SKM-1 (cell line): ENCODE data around the gene SEPTIN3.

ENCODE experiments used
- DNase-seq: peaks from one replicate; lab custom pipeline; 2025; ENCODE audit not compliant: unreplicated experiment; lab: John Stamatoyannopoulos, UW

SEPTIN3 gene, protein sequence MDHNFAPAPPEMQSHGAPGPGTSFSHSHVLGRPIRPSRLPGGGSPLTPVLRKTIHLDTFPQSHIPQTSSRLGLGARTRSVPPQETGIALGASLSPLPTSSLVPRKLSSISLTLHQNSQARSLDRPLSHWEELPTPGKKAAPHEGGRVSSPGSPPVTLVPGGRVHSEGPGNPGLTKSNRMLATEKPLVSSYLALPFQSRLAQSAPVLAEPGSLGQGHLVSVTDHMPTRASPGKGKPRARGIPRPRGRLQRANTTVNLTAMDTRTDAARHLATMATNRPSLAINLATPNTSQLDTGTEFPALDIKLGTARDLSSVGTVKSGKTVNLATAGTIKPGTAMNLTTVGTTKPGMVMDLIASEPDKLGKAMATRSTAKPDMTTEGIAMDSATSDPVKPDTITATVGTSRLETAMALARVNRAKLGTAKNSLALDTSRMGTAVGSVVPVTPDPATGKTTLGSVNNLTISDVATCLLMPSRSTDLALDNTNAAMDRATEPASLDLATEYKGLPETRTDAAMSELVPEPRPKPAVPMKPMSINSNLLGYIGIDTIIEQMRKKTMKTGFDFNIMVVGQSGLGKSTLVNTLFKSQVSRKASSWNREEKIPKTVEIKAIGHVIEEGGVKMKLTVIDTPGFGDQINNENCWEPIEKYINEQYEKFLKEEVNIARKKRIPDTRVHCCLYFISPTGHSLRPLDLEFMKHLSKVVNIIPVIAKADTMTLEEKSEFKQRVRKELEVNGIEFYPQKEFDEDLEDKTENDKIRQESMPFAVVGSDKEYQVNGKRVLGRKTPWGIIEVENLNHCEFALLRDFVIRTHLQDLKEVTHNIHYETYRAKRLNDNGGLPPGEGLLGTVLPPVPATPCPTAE

DNA sequence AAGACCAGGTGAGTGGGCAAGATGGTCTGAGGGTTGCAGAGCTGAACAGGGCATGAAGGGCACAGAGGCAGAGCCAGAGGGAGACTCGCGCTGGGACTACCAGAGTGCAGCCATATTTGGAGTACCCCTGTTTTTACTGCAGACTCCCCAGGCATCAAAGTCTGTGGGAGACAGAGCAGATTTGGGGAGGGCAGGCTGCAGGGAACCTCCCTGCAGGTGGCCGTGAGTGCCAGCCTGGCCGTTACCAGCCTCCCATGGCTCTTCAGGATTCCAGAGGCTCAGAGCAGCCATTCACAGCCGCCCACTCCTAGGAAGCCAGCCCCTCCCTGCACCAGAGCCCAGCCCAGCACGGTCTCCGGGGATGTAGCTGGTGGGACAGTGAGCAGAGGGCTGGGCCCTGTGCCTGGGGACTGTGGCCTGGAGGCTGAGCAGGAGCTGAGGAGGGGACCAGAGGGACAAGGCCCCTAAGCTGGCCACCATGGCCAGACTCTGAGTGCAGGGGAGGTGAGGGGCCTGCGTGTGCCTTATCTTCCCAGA lies at the start of gene SEPTIN3:
Gene SEPTIN3 (plus strand): TSS at position 334 of the 537 bp plus-strand sequence. CDS start 2,050 bp downstream, outside the sequence.
- DNase-seq, result no peak

DNA sequence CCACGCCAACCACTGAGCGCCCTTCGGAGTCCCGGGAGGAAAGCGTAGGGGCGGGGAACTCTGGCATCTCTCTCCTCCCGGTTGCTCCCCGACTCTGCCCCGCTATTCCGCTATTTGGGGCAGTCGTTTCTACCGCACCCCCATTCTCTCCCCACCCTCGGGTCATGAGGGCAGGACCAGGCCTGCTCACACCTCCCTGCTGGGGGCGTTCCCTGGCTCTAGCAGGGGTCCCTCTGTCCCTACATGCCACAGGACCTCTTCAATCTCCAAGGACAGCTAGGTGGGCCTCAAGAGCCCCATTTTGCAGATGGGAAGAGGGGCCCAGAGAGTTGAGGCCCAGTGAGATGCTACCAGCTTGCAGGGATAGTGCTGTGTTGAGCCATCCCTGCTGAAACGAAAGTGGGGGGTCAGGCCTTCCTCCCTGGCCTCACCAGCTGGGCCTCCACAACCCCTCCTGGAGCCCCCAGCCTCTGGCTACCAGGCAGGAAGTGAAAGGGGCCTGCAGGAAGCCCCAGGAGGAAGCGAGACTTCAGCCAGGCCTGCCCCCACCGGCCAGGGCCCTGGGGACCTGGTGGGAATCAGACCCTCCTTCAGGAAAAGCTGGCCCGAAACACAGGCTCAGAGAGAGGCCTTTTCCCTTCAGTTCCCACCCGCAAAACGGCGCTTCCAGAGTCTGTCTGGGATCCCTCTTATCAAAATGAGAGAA lies 48.8 kb upstream of the SEPTIN3 start:
- DNase-seq, result no peak

DNA sequence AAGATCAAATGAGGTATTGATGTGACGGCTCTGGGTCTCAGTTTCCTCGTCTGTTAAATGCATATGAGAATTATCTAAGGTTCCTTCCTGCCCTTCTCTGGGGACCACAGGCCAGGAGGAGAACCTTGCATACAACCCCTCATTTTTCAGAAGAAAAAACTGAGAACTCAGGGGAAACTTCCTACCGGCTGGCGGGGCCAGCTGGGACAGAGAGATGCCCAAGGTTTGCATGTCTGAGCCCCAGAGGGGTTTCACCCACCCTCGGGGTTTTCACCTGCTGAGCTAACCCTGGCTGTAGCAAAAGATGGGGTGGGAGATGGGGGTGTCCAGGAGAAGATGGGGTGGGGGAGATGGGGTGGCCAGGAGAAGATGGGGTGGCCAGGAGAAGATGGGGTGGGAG lies 46.9 kb upstream of the SEPTIN3 start:
- DNase-seq, result no peak

DNA sequence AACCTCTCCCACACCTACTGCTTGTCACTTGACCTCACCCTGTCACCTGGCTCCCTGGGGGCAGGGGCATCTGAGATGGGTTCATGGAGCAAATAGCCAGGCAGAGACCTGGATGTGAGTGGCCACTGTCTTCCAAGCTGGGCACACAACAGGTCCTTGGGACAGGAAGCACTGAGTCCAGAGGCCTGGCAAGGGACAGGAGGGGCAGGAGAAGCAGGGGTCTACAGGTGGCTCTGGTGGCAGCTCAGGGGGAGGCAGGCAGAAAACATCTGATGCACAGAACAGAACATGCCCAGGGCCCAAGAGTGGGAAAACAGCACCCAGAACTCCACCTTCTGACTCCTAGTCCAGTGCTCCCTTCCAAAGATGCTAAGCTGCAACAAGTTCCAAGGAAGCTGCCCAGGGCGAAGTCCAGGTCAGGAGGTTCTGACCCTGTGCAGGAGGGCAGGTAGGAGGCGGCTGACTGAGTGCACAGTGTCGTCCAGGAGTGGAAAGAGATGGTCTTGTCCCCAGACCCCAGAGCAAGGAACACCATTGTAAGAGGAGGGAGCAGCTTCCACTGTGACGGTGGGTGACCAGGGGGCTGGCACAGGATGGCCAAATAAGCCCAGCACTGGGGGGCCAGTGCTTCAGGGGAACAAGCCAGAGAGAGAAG lies 46.2 kb upstream of the SEPTIN3 start:
- DNase-seq, result no peak

DNA sequence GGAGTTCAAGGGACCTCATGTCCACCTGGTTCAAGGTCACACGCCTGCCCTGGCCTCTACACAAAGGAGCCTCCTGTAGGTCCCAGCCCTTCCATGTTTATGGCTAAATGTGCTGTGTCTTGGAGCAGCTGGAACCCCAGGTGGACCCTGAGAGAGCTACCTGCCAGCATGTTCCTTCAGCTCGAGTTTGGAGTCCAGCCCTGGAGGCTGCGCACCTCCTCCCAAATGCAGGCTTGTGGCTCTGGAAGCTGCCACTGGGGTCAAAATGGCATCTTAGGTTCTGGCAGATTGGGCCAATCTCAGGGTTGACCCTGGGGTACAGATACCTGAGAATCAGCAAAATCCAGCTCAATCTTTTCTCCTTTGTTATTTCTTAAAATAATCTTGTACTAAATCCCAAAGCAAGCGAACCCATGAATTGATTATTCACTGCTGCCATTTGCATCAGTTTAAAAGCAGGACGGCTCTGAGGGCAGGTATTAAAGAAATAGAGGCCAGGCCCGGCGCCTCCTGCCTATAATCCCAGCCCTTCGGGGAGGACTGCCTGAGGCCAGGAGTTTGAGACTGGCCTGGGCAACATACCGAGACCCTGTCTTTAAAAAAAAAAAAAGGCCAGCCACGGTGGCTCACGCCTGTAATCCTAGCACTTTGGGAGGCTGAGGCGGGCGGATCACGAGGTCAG lies 45.5 kb upstream of the SEPTIN3 start:
- DNase-seq, result no peak

DNA sequence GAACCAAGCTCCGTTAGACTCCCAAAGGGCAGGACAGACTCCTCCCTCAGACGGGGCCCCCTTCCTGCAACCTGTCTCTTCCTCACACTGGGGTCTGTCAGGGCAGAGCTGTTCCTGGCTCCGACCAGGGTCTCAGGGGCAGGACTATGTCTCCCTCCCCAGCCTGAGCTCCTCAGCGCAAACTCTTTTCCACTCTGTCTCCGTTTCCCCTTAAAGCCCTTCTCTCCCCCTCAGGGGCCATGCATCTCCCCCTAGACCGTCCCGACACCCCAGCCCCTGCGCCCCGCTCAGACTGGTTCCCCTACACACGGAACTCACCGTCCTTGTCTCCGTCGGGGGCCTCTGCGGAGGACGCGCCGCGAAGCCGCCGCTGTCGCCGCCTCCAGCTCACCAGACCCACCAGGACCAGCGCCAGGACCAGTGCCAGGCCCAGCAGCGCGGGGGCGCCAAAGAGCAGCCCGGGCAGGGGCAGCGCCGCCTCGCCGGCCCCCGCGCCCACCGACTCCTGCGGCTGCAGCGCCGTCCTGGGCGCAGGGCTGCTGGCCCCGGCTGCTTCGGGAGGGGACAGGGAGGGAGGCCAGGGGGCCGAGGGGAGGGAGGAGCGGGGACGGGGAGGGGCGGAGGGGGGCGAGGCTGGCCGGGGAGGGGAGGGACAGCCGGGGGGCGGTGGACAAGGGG lies 43.3 kb upstream of the SEPTIN3 start:
- no peak for DNase-seq

DNA sequence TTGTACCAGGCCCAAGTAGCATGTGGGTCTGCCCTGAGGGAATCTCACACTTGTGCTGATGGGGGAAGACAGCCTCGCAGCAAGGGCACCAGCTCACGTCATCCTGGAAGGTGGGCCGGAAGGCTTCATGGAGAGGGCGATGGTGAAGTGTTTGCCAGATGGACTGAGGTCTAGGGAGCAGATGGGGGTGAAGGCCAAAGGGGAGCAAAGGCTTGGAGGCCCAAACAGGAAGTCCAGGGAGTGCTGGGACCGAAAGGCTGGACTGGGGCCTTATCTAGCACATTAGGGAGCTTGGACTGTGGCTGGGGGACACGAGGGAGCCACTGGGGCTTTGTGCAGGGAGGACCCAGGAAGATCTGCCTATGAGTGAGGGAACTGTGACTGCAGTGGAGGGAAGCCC lies 41.4 kb upstream of the SEPTIN3 start:
- DNase-seq, result no peak

DNA sequence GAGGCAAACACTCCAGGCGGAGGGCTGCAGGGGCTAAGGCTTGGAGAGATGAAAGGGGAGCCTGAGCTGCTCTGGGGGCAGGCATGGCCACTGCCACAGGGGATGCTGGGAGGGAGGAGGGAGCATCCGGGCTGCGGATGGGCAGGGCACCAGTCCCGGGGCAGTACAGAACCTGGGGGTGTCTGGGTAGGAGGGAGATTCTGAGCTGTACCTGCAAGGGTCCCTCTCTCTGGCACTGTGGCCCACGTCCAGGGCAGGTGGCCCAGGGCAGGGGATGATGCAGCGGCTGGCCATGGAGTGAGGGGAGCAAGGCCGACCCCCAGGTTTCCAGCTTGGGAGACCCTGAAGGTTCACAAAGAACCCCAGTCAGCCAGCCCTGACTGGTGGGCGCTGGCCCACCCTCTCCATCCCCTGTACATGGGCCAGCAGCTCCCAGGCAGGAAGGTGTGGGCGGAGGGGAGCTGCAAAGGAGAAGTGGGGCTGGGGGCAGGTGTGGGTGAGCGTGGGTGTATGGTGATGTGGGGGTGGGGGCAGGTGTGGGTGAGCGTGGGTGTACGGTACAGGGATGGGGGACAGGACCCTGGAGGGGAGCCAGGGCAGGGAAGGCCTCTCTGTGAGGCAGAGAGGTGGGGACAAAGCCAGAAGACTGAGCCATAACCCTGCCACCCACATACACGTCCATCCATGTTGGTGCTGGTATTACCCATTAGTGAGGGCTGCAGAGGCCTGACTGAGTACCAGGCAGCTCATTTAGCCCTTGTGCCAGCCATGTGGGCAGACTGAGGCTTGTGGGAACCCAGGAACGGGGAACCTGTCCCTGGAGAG lies 40.4 kb upstream of the SEPTIN3 start:
- DNase-seq, result no peak

DNA sequence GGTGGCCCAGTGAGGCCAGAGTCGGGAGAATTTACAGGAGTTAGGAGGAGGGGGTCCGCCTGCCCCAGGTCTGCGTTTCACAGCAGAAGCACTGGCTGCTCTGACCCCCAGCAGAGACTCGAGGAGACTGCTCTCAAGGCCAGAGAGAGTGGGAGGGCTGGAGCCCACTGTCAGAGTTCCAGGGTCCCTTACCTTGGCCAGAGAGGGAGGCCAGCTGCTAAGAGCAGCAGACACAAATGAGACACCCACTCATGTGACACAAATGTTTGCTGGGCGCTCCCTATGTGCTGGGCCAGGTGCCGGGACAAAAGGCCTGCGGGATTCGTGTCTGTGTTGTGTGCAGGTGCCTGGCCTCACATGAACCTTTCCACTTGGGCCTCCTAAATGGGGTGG lies 39.8 kb upstream of the SEPTIN3 start:
- no peak for DNase-seq

DNA sequence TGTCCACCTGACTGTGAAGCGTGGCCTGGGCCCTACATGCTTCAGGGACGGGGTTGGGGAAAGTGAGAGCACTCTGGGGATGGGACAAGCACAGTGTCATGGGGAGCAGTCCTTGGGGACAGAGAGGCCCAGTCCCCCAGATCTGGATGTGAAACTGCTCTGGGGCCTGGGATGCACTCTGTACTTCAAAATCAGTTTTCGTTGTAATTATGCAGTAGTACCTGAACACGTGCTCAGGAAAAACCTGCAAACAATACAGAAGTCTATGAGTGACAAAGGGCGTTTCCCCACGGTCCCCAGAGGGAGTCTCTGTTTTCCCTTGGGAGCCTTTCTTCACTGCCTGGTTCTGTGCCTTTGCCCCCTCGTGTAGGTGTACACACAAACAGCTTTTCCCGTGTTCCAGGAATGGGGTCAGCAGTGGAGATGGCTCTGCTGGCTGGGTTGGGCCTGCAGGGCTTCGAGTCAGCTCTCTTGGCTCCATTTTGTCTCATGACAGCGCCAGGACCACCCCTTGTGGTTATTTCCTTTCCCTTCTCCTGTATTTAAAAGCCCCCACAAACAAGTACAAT lies 37.5 kb upstream of the SEPTIN3 start:
- DNase-seq, result no peak

DNA sequence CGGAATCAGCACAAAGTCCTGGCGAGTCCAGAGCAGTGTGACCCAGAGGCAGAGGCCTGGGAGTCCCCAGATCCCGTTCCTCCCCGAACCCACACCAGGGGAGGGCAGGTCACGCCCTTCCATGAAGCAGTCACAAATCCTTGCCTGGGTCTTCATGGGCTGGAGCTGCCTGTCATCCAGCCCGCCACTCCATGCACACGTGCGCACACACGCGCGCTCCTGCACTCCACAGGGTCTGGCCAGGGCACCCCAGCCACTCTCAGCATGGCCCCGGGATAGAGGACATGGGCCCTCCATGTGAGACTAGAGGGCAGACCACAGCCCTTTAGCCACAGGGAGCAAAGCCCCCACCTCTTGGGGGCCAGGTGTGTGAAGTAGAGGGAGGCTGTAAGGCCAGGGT lies 36.9 kb upstream of the SEPTIN3 start:
- DNase-seq, result no peak

DNA sequence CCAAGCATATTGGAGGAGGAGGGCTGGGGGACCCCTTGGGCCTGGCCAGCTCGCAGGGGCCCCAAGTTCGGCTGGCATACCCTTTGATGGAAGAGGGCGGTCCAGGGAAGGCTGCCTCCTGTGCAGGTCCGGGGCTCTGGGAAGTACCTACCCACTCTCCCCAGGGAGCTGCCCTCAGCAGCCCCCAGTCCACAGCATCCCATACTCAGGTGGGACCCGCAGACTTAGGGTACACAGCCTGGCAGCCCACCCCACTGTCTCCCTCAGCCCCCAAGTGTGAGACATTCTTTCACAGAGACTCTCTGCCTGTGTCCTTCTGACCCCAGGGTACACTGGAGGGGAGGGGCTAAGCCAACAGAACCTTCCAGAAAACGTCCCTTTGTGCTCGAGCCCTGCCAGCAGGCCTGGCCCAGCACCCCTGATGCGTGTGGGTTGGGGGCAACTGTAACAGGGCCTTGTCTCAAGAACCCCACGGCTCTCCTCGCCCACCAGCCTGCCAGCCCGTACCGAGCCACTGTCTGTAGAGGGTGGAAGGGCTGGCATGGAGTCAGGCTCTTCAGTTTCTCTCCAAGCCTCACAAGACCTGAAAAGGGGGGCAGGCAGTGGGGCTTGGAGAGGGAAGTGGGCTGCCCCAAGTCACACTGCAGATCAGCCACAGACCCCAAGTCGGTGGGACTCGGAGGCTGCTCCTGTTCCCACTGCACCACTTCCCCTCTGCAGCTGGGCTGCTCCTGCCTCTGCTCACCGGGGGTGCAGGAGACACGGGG lies 35.6 kb upstream of the SEPTIN3 start:
- no peak for DNase-seq

DNA sequence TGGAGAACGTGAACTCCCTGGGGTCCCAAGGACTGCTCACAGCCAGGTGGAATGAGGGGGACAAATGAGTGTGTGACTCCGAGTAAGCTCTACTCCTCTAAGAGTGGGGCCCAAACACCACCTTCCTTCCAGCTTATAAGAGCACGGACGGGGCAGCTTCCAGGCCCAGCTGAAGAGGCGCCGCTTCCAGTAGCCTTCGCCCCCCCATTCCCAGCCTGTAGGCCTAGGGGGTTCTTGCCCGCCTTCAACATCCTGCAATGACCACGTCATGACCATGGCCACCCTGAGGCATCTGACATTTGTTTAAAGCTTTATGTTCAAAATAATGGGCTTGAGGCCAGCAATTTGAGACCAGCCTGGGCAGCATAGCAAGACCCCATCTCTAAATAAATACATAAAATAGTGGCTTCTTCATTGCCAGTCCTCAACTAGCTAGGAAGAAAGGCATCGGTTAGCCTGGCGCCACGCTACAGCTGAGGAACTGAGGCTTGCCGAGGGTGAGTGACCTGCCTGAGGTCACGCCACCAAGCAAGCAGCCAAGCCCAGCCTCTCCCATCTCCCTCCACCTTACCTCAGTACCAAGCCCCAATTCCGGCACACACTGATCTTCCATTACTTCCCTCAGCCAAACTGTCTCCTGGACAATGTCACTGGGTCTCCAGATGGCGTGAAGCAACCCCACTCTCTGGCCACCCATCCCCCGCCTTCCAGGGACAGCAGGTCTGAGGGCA lies 34.8 kb upstream of the SEPTIN3 start:
- no peak for DNase-seq

DNA sequence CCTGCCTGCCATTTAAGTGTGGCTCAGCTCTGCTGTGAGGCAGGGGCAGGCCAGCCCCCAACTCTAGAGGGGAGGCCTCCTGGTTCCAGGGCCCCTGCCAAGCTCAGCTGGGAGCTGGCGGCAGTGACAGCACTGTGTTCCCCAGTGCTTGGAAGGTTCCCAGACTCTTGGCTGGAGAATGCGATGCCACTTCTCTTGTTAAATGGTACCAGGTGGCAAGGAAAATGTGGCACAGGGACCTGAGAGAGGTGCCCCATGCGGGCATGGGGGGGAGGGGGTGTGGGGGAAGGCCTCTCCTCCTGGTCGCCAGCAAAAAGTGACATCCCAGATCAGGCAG lies 34.3 kb upstream of the SEPTIN3 start:
- DNase-seq, result no peak

DNA sequence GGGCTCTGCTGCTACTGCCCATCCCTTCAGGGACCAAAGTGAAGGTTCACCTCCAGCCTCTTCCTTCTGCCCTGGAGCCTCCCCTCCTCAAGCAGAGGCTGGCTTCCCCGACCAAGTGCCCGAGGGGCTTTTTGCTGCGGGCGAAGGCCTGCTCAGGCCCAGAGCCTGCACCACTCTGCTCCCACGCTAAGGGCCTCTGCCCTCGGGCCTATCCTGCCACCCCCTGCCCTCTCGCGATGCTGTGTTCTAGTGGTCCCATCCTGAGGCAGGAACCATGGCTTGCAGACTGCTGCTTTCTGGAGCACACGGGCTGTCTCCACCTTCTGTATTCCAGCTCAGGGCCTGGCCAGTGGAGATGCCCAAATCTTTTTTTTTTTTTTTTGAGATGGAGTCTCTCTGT lies 33.7 kb upstream of the SEPTIN3 start:
- DNase-seq, result no peak

DNA sequence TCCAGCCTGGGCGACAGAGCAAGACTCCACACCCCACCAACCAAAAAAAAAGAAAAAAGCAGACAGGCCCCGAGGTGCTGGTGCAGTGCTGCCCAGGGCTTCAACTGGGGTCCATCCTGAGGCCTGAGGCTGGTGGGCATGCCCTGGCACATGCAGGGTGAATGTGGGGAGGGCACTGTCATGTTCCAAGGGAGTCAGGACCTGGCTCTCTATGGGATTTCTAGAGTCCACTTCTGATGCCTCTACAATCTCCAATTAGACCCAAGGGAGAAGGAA lies 32.4 kb upstream of the SEPTIN3 start:
- no peak for DNase-seq

DNA sequence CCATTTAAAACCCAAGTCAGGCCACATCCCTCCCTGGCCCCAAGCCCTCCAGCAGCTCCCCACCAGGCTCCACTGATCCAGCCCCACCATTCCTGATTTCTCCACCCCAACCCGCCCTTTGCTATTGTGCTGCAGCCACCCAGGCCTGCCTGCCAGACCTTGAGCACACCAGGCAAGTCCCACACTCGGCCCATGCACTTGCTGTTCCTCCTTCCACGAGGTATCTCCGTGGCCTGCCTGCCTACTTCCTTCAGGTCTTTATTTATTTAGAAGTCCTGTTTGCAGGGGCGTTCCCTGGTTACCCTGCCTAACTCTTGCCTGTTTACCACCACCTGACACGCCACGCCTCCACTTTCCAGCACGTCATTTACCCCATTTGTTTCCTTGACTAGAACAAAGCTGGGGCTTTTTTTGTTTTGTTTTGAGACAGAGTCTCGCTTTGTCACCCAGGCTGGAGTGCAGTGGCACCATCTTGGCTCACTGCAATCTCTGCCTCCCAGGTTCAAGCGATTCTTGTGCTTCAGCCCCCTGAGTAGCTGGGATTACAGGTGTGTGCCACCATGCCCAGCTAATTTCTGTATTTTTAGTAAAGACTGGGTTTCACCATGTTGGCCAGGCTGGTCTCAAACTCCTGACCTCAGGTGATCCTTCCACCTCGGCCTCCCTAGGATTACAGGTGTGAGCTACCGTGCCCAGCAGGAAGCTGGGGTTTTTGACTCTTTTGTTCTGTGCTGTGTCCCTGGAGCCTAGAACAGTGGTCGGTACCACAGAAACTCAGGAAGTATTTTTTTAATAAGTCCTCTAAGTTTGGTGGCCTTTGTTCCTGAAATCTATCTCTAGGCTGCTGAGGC lies 29.0 kb upstream of the SEPTIN3 start:
- DNase-seq, result no peak
